Anterior cingulate cortex (tissue), 58 donors: ENCODE results near the gene ASIC2.

Experiments
- DNase-seq, 58 donors: peaks; one replicate each; lab custom pipeline; 2025; lab: John Stamatoyannopoulos, UW

Gene ASIC2

GRCh38 chr17:33258296-33258695 lies 34.8 kb downstream of the ASIC2 start:
- DNase-seq = no peak

DNA sequence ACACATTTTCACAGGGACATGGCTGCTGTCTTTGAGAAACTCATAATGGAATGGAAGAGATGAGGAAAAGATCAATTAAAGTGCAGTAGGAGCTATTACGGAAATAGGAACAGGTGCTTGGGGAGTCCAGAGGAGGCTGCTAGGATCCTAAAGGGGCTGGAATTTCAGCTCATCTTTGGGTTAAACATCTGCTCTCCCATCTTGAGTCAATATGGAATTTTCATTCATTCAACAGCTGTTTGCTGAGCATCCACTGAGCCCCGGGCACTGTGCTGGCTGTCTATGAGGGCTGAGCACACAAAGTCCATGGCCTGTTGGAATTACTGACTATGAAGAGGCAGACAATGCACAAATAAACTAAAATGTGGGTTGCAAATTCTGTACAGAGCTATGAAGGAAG lies 47.9 kb downstream of the ASIC2 start:
- DNase-seq = no peak

- DNase-seq = no peak
Measured at GRCh38 chr17:33243732-33244131, 49.4 kb downstream of the ASIC2 start.

GRCh38 chr17:33242375-33243124 lies 50.5 kb downstream of the ASIC2 start:
- DNase-seq = no peak

DNA sequence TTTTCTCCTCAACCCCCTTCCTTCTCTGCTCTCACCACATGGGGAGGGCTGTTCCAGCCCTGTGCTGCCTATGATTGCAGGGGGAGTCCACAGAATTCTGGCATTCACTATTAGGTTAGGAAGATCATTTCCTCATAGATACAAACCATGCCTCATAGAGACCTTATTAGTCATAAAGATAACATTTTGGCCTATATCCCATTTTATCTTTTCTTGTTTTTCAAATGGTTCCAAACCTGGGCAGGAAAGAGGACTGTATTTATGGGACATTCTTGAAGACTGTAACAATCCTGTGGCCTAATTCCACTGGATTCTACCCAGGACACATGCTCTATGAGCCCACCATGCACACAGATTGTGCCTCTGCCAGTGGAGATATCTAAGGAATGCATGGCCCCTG lies 51.7 kb downstream of the ASIC2 start:
- no peak for DNase-seq

- no peak for DNase-seq
Measured at GRCh38 chr17:33240362-33240761, 52.7 kb downstream of the ASIC2 start.

DNA sequence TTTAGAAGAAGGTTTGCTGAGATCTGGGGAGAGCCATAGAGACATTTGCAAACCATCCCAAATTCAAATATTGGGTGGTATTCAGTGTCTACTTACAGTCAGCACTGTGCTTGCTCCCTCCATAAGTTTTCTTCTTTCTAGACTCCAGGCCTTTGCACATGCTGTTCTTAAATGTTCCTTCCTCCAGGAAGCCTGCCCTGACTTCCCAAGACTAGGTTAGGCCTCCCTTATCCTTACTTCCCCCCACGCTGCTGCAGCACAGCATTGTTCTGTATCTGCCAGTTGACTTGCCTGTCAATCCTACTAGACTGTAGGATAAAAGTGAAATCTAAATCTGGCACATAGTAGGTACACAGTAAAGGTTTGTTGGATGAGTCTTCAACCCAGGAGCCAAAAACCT lies 53.4 kb downstream of the ASIC2 start:
- DNase-seq = no peak

GRCh38 chr17:33234930-33235685 lies 58.0 kb downstream of the ASIC2 start:
- peak in 40 of 58 donors; percentile 3 to 65 (median 22) for DNase-seq

GRCh38 chr17:33234233-33234632 lies 58.9 kb downstream of the ASIC2 start:
- no peak for DNase-seq

- peak in 1 of 58 donors; percentile 1 for DNase-seq
Measured at GRCh38 chr17:33233811-33234177, 59.3 kb downstream of the ASIC2 start.

DNA sequence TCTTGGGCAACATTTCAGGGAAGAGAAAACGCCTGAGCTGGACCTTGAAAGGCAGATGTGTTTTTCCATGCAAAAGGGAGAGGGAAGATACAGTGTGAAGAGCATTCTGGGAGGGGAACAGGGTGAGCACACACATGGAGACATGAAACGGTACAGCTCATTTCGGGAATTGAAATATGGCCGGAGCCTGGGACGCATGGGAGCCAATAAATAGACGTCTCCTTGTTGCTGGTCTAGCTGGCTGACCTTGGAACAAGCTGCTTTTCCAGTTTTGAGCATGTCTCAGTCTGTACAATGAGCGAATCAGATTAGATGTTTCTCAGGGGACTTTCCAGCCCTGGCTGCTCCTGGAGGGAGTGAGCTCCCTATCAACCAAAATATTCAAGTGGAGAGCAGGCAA lies 63.6 kb downstream of the ASIC2 start:
- no peak for DNase-seq

GRCh38 chr17:33229028-33229427 lies 64.1 kb downstream of the ASIC2 start:
- no peak for DNase-seq

GRCh38 chr17:33228548-33228947 lies 64.5 kb downstream of the ASIC2 start:
- no peak for DNase-seq

DNA sequence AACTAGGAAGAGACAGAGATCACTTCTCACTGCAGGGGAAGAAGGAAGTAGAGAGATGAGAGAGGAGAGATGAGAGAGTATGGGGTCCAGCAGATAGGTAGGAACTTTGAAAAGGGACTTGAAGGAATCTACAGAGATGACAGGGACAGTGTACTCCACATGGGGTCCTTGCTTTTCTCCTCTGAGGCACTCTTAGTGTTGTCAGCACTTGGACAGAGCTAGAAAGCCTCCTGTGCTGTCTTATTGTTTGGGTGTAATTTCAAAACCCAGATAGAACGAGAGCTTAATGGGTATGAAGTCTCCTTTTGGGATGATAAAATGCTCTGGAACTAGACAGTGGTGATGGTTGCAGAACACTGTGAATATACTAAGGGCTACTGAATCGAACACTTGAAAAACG lies 65.2 kb downstream of the ASIC2 start:
- DNase-seq = no peak

GRCh38 chr17:33225994-33226393 lies 67.1 kb downstream of the ASIC2 start:
- DNase-seq = no peak

- no peak for DNase-seq
Measured at GRCh38 chr17:33225509-33225908, 67.6 kb downstream of the ASIC2 start.

DNA sequence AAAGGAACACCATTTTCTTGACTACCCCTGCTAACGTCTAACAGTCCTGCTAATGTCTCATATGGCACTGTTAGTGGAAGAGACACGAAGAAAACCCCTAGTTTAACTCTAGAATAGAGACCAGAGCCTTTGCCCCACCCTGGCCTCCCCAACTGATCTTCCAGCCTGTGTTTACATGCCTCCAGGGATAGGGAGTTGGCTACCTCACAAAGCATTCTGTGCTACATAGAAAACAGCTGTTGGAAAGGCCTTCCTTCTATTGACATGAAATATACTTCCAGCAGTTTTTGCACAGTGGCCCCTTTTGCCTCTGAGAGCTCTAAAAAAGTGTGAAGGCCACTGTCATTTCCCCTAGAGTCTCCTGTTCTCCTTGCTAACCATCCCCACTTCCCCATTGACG lies 73.1 kb downstream of the ASIC2 start:
- no peak for DNase-seq

DNA sequence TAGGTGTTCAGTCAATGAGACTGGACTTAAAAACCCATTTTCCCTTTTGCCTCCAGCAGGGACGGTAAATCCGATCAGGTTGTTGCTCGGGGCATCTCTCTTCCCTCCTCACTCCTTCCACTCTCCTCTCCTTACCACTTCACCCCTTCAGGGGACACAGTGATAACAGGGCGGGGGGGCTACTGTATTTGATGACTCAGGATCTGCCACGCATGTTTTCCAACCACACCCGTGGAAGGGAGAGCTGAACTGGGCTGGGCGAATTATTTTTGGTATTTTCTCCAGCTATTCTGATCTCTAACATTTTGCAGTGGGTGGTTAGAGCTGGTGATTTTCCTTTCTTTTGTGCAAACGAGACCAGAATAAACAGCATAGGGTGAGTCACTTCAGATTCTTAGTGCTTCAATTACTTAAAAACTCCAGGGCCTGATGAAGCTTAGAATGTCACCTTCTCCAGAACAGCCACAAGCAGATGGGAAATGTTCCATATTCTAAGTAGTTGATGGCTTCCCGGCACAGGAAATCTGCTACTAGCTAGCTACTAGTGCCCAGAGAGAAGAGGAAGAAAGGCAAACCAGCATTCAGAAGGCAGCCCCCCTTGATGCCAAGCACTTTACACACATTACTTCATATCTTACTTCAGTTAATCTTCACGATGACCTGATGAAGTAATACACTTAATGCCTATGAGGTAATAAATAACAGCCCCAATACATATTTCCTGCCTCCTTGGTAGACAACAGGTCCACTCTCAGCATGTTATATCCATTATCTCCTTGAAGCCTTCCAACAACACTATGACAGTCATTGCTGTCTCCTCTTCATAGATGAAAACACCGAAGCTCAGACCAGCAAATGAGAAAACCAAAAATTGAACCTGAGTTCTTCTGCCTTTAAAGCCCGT lies 74.1 kb downstream of the ASIC2 start:
- DNase-seq = peak in 8 of 58 donors; percentile 1 to 47 (median 34)

DNA sequence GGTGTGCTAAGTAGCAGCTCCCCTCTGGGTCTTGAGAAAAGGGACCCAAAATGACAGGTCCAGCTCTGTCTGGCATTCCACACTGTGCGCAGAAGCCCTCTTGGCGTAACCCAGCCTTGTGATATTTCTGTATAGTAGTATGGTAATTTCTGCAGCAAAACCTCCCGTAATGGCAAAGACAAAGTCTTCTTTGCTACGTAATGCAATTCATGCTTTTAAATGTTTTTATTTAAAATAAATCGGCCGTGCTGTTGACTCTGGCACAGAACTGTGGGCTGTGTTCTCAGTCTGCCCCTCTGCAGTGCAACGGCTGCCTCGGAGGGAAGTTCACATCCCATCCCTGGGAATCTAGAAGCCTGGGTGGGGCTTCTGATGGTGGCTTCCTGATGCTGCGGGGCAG lies 75.2 kb downstream of the ASIC2 start:
- DNase-seq = no peak

DNA sequence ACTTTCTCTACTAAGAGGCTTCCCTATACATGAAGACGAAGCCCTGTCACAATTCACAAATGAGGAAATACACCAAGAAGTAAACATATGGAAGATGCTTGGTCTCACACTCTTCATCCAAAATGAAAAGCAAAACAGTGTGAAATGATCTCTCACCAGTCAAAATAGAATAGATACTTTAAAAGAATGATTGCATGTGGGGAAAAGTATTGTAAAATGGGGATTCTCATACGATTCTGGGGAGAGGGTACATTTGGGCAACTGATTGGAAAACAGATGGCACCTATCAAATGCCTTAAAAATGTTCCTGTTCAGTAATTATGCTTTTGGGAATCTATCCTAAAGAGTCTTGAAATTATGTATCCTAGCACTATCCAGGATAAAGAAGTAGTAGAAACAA lies 78.1 kb downstream of the ASIC2 start:
- no peak for DNase-seq

DNA sequence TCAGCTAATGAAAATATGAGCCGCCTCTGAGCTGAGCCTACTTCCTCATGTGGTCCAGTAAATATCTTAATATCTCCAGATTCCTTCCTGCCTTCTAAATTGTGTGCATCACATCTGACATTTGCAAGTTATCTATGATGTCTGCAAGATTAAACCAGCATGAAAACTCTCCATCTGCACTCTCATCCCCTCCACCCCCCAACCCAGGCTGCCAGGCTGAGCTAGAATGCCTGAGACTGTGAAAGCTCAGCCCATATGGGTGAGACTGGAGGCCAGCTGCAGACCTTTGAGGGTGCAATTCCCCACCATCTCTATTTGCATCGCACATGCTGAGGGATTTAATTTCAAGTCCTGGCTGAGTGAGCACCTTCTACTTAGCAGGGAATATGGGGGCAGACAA lies 82.8 kb downstream of the ASIC2 start:
- DNase-seq = no peak
